Heart right ventricle (tissue), 16 donors: ENCODE results near the gene KIF6. TPM values are rescaled to one million over a fixed set of nuclear protein-coding genes. Genes with fewer than 3 reads are reported as not detected.

ENCODE experiments used
- ATAC-seq, 8 donors: fragments of 200-7000 bp; cut with Tn5 transposase; one replicate each; pipeline ENCODE4 v1.9.1; 2020; ENCODE audit warnings: mild to moderate bottlenecking in 8 of 8, moderate library complexity in 8 of 8, moderate number of reproducible peaks in 1 of 8
- DNase-seq, 2 donors: peaks; one replicate each; pipeline ENCODE4 v3.0.0-alpha.2; 2020
- H3K27ac ChIP-seq, 10 donors: fragments of 200-600 bp; sonication (generic) in 2 of 10; one replicate each; pipeline versions ENCODE4 v1.5.0 to v1.8.0; 2020 to 2022; ENCODE audit warnings: mild to moderate bottlenecking in 3 of 10
- H3K27me3 ChIP-seq, 7 donors: fragments of 200-600 bp; one replicate each; pipeline ENCODE4 v1.8.0; 2021 to 2022; ENCODE audit warnings: mild to moderate bottlenecking in 2 of 7
- H3K36me3 ChIP-seq, 9 donors: fragments of 200-600 bp; sonication (generic) in 1 of 9; one replicate each; pipeline versions ENCODE4 v1.5.0 to v1.8.0; 2020 to 2022; ENCODE audit warnings: mild to moderate bottlenecking in 2 of 9
- H3K4me1 ChIP-seq, 9 donors: fragments of 200-600 bp; sonication (generic) in 1 of 9; one replicate each; pipeline versions ENCODE4 v1.5.0 to v1.8.0; 2020 to 2022; ENCODE audit warnings: mild to moderate bottlenecking in 4 of 9
- H3K4me3 ChIP-seq, 10 donors: fragments of 200-600 bp; sonication (generic) in 2 of 10; one replicate each; pipeline versions ENCODE4 v1.5.0 to v1.8.0; 2020 to 2022; ENCODE audit warnings: mild to moderate bottlenecking in 7 of 10, moderate library complexity in 2 of 10
- H3K9me3 ChIP-seq, 11 donors: fragments of 200-600 bp in 10 of 11; sonication (generic) in 2 of 11; one replicate each; pipeline versions ENCODE4 v1.5.0 to v1.8.0; 2013 to 2022; ENCODE audit warnings: mild to moderate bottlenecking in 2 of 11, control low read depth in 1 of 11, moderate library complexity in 1 of 11
- CTCF ChIP-seq, 9 donors: fragments of 200-600 bp; sonication (generic) in 2 of 9; IDR thresholded peaks; one replicate each; pipeline versions ENCODE4 v1.5.0 to v1.8.0; 2021 to 2022; ENCODE audit warnings: antibody characterized with exemption in 9 of 9, mild to moderate bottlenecking in 5 of 9, moderate library complexity in 1 of 9
- WGBS, 2 donors: extraction: QIAGEN DNeasy Blood & Tissue Kit; methylation state at CpG; one replicate each; pipeline ENCODE4 v1.1.7; 2013; ENCODE audit warnings: inconsistent platforms in 1 of 2; 5-methylcytosine and 5-hydroxymethylcytosine counted together
- intact Hi-C, 10 donors: fragments of 100-400 bp; cut with DNase I; formaldehyde crosslinking; loops; one replicate each; pipeline versions ENCODE4 v1.11.1 to v1.14.2; 2022
- polyA plus RNA-seq, 2 donors: library from polyadenylated mRNA; stranded (reverse); fragments of 200-250 nt; gene quantifications; one replicate each; pipeline ENCODE4 v1.2.3, GENCODE V29; 2013
- total RNA-seq, 10 donors: library from RNA; stranded (reverse); fragmentation: NEBNext Ultra II Directional in 3 of 10; extraction: Animal tissue kit (Norgen Biotek cat#: 25700) in 3 of 10; gene quantifications; one replicate each; pipeline versions ENCODE4 v1.2.1 to v1.2.4, GENCODE V29; 2021 to 2023
- donor health status: Arrhythmogenic right ventricular cardiomyopathy.
- donor health status: ischemic (EF 13 %, LVEDD 7.1; RV severe dilation, severe dysfunction).
- donor health status: healthy with polysubstance abuse.
- donor health status: DM: no; HTN: yes; CAD: no.
- donor health status: DM: no; HTN: no; CAD: no.
- donor health status: ischemic (EF 25% LVEDD 6.9; RV normal size, moderate dysfunction).
- donor health status: ischemic (EF 25% LVEDD 5.7; RV mildly dilated, moderate dysfunction).
- donor health status: healthy.
- donor health status: DM: yes; HTN: yes; CAD: no.
- donor health status: Ischemic cardiomyopathy.
- donor health status: ischemic (EF 35%, LVEDD 5.7; RV mildly dilated, moderate dysfunction).
- donor health status: nonischemic (EF 11% LVEDD 7.7; RV severe dilation, severe dysfunction).
- donor health status: DM: yes; HTN: yes; CAD: no.
- donor health status: PGD.
- donor health status: ischemic (EF 29% LVEDD 5.4; RV normal size, mild dysfunction).
- donor health status: nonischemic (EF 23%, LVEDD 6.1; RV moderate dilation, normal function).

Gene KIF6
- total and polyA plus RNA-seq, 12 donors: 0.01 to 1.6 (median 0.45) TPM; not detected in 2

DNA sequence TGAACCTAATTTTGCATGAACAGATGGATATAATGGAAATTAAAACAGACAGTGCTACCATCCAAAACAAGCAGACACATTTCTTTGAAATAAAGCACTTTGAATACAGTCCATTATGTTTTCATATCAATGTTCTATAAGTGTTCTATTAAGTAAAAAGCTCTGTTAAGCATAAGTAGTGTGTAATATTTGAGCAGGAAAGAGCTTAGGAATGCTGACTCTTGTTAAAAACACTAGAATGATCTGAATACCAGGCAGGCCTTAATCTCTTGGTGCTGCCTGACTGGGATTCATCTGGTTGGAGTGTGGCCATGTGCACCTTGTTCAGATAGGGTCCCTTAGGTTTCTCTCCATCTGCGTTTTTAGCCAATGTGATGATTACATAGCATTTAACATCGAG, 130.9 kb downstream of the KIF6 start:
- ATAC-seq: no peak
- no peak overlapping the region for H3K27ac ChIP-seq

GRCh38 chr6:39593646-39594045, 131.6 kb downstream of the KIF6 start:
- H3K27me3 ChIP-seq: no peaks in the 10 kb centered on the region
- H3K9me3 ChIP-seq: no peaks in the 10 kb centered on the region
- no peak overlapping the region for H3K27ac ChIP-seq
- H3K4me1 ChIP-seq: no peaks in the 10 kb centered on the region
- intact Hi-C loops: no loop called here
- H3K36me3 ChIP-seq: no peaks in the 10 kb centered on the region
- WGBS, 2 donors: 82% methylated on average over 2 of the region's 2 CpGs
- no peak overlapping the region for H3K4me3 ChIP-seq
- no peak for ATAC-seq
- TF ChIP-seq CTCF (IDR thresholded peaks at IDR 0.05): no peak
- DNase-seq: no peak

More for the DNA sequence above, 130.9 kb downstream of the KIF6 start:
- 68 to 74% methylated on average over 2 of the region's 2 CpGs for WGBS, 2 donors
- Histone ChIP-seq H3K9me3 (no peaks in the 10 kb centered on the region), H3K36me3 (no peaks in the 10 kb centered on the region), H3K4me3 (no peak overlapping the region), H3K4me1 (no peaks in the 10 kb centered on the region), H3K27me3 (no peaks in the 10 kb centered on the region)
- TF ChIP-seq CTCF (IDR thresholded peaks at IDR 0.05): no peak
- no peak for DNase-seq
- intact Hi-C loops: no loop called here

DNA sequence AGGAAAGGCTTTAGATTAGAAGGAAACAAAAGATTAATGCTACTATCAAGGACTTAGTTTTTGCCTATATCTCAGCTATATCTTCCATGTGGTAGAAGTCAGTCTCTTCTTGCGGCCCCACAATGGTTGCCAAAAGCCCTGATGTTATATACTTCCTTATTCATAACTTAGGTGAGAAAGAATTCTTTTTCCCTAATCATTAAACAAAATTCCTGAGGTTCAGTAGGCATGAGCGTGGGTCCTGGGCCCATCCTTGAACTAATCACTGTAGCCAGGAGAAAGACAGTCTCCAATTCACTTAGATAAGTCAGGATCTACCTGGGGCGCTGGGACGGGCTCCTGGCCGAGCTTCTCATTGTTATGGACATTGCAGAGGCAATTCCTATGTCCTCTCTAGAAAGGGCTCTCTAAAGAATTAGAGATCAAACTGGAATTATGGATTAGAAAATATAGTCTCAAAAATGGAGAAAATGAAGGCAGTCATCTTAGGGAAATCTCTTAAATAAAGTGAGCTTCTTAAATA, 134.3 kb downstream of the KIF6 start:
- DNase-seq (no peak), ATAC-seq (no peak)
- intact Hi-C loops: no loop called here
- no peak overlapping the region for H3K4me3 ChIP-seq
- no peaks in the 10 kb centered on the region for H3K36me3 ChIP-seq
- H3K27ac ChIP-seq: no peak overlapping the region
- WGBS, 2 donors: 84 to 86% methylated on average over 5 of the region's 5 CpGs
- H3K9me3 ChIP-seq: no peaks in the 10 kb centered on the region
- TF ChIP-seq CTCF (IDR thresholded peaks at IDR 0.05): no peak
- H3K27me3 ChIP-seq: no peaks in the 10 kb centered on the region
- no peaks in the 10 kb centered on the region for H3K4me1 ChIP-seq

- Histone ChIP-seq H3K4me1 (no peaks in the 10 kb centered on the region), H3K36me3 (no peaks in the 10 kb centered on the region), H3K4me3 (no peak overlapping the region), H3K9me3 (no peaks in the 10 kb centered on the region), H3K27ac (no peak overlapping the region), H3K27me3 (peaks cover 0 to 10% (median 0%) of the 10 kb centered on the region in 7 donors)
- ATAC-seq (no peak), DNase-seq (no peak)
- intact Hi-C loops: loop anchor here in 1 of 10 donors (10.0 kb wide), 1 partner anchor 192 kb away; no protein-coding TSS in a partner anchor
- 83 to 85% methylated on average over 4 of the region's 4 CpGs for WGBS, 2 donors
- TF ChIP-seq CTCF (IDR thresholded peaks at IDR 0.05): no peak
Measured at GRCh38 chr6:39587080-39587479, 138.1 kb downstream of the KIF6 start.
